Right atrium auricular region (tissue), 2 donors: ENCODE data around the gene RAVER1. TPM values are rescaled to one million over a fixed set of nuclear protein-coding genes. Genes with fewer than 3 reads are reported as not detected.

Experiments
- DNase-seq: peaks from one replicate; pipeline ENCODE4 v3.0.0-alpha.2; 2019; ENCODE audit warnings: low spot score
- H3K27ac ChIP-seq, 2 donors: fragments of 200-600 bp; sonication (generic); 1 replicate in 1 of 2; 2 replicates in 1 of 2; pipeline ENCODE4 v1.5.1; 2016 to 2019
- H3K27me3 ChIP-seq, 2 donors: fragments of 200-600 bp; sonication (generic); one replicate each; pipeline versions ENCODE4 v1.5.1 to v1.6.0; 2017 to 2019
- H3K36me3 ChIP-seq: fragments of 200-600 bp; sonication (generic); one replicate; pipeline ENCODE4 v1.5.1; 2016
- H3K4me1 ChIP-seq, 2 donors: fragments of 200-600 bp; sonication (generic); one replicate each; pipeline versions ENCODE4 v1.5.1 to v1.6.0; 2017 to 2019
- H3K4me3 ChIP-seq, 2 donors: fragments of 200-600 bp; sonication (generic); 1 replicate in 1 of 2; 2 replicates in 1 of 2; pipeline ENCODE4 v1.5.1; 2017 to 2019; ENCODE audit warnings: mild to moderate bottlenecking in 1 of 2, moderate library complexity in 1 of 2
- H3K9me3 ChIP-seq, 2 donors: fragments of 200-600 bp; sonication (generic); one replicate each; pipeline ENCODE4 v1.5.1; 2019
- total RNA-seq, 2 donors: library from RNA; depleted of rRNA; stranded (reverse); fragments of >200 nt; gene quantifications; one replicate each; pipeline ENCODE4 v1.1.0, GENCODE V29; 2016
- TF ChIP-seq, protein P1 (sequence below), 2 donors: fragments of 200-600 bp; sonication (generic); IDR thresholded peaks; one replicate each; pipeline ENCODE4 v1.5.1; 2019; ENCODE audit warnings: antibody characterized with exemption in 2 of 2

Gene RAVER1
- total RNA-seq, 2 donors from 2014 or later, result 14.8 to 24.8 TPM

DNA sequence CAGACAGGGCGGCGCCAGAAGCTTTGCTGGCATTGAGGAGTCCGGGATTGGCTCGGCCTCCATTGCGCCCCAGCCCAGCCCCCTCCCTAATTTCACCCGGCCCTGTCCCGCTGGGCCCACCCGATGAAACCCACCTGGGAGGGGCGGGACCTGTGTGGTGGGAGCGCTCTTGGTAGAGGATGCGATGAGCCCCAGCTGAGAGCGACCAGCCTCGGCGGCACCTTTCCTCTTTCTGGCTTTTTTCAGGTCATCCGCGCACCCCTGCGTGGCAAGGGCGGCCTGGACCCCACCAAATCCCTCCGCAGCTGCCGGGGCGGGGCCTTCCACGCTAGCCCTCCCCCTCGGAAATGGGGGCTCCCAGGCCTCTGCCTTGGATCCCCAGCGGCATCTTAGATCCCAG, 23.9 kb downstream of the RAVER1 start, which contains the start of gene ZGLP1:
Gene ZGLP1, minus strand, starts transcription at position 393 of the 400 bp plus-strand sequence.
- no peak for DNase-seq
- no peaks in the 10 kb centered on the region for H3K36me3 ChIP-seq
- TF ChIP-seq, protein P1, sequence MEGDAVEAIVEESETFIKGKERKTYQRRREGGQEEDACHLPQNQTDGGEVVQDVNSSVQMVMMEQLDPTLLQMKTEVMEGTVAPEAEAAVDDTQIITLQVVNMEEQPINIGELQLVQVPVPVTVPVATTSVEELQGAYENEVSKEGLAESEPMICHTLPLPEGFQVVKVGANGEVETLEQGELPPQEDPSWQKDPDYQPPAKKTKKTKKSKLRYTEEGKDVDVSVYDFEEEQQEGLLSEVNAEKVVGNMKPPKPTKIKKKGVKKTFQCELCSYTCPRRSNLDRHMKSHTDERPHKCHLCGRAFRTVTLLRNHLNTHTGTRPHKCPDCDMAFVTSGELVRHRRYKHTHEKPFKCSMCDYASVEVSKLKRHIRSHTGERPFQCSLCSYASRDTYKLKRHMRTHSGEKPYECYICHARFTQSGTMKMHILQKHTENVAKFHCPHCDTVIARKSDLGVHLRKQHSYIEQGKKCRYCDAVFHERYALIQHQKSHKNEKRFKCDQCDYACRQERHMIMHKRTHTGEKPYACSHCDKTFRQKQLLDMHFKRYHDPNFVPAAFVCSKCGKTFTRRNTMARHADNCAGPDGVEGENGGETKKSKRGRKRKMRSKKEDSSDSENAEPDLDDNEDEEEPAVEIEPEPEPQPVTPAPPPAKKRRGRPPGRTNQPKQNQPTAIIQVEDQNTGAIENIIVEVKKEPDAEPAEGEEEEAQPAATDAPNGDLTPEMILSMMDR (IDR thresholded peaks at IDR 0.05), result no peak
- H3K9me3 ChIP-seq, result no peaks in the 10 kb centered on the region
- H3K27me3 ChIP-seq, result no peaks in the 10 kb centered on the region
- H3K4me1 ChIP-seq, result no peaks in the 10 kb centered on the region
- H3K4me3 ChIP-seq, result no peak within 1 kb of the TSS
- H3K27ac ChIP-seq, result no peak within 1 kb of the TSS

DNA sequence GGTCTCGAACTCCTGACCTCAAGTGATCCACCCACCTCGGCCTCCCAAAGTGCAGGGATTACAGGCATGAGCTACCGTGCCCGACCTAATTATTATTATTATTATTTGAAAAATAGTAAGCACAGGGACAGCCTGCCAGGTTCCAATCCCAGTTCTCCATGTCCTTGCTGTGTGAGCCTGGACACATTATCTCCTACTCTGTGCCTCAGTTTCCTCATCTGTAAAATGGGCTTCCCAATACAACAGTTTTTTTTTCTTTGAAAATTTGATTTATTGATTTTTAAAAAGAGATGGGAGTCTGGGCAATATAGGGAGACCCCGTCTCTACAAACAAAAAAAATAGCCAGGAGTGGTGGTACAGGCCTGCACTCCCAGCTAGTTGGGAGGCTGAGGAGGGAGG, 27.0 kb downstream of the RAVER1 start:
- Histone ChIP-seq H3K9me3 (no peaks in the 10 kb centered on the region), H3K27me3 (no peaks in the 10 kb centered on the region), H3K4me3 (no peak overlapping the region), H3K27ac (no peak overlapping the region), H3K4me1 (no peaks in the 10 kb centered on the region), H3K36me3 (no peaks in the 10 kb centered on the region)
- TF ChIP-seq, protein P1 (IDR thresholded peaks at IDR 0.05), result no peak
- no peak for DNase-seq

DNA sequence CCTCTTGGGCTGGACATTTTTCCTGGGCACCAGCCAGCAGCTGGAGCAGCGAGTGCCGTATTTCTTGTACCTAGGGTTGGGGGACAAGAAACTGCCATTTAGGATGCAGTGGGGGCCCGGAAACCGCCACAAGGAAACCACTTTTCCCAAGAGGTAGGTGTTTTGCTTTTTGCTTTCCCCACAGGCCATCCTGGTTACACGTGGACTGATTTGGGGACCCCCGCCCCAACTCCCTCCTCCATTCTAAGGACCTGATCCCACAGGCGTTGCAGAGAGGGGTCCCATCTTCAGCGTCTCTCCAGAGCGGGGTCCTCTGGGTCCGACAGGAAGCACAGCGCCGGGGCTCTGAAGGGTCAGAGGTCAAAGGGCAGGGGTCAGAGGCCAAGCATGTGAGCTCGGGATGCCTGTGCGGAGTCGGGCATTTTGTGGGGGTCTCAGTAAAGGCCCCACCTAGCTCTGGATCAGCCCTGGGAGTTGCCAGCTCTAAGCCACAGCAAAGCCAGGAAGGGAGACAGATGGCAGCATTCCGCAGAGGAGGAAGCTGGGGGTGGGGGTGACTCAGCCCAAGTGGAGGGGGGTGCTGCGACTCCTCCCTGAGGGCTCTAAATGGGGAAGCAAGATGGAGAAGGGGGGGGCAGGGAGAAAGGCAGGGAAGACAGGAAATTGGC, 28.1 kb downstream of the RAVER1 start:
- Histone ChIP-seq H3K9me3 (no peaks in the 10 kb centered on the region), H3K27ac (no peak overlapping the region), H3K27me3 (no peaks in the 10 kb centered on the region), H3K4me3 (no peak overlapping the region), H3K36me3 (no peaks in the 10 kb centered on the region), H3K4me1 (no peaks in the 10 kb centered on the region)
- TF ChIP-seq, protein P1 (IDR thresholded peaks at IDR 0.05), result no peak
- DNase-seq, result no peak

- Histone ChIP-seq H3K27ac (no peak overlapping the region), H3K4me3 (no peak overlapping the region), H3K27me3 (peaks cover 0 to 15% of the 10 kb centered on the region in 2 donors), H3K9me3 (no peaks in the 10 kb centered on the region), H3K4me1 (peaks cover 0 to 13% of the 10 kb centered on the region in 2 donors), H3K36me3 (no peaks in the 10 kb centered on the region)
- no peak for DNase-seq
- TF ChIP-seq, protein P1 (IDR thresholded peaks at IDR 0.05), result no peak
Measured at GRCh38 chr19:10299545-10300458, 33.5 kb downstream of the RAVER1 start.

- Histone ChIP-seq H3K36me3 (no peaks in the 10 kb centered on the region), H3K4me3 (peak overlapping the region in 1 of 2 donors; percentile 29), H3K27me3 (peaks cover 23 to 36% of the 10 kb centered on the region in 2 donors), H3K27ac (no peak overlapping the region), H3K4me1 (peaks cover 0 to 37% of the 10 kb centered on the region in 2 donors), H3K9me3 (no peaks in the 10 kb centered on the region)
- TF ChIP-seq, protein P1 (IDR thresholded peaks at IDR 0.05), result no peak
- DNase-seq, result no peak
Measured at GRCh38 chr19:10295847-10296591, 37.3 kb downstream of the RAVER1 start.
